NCI-H1092 (cell line): ENCODE results near the gene SDC1.
A peak's percentile ranks its signal among the peaks of the same experiment; 100 is the strongest.

Source experiments
- DNase-seq: peaks from one replicate; lab custom pipeline; 2025; lab: John Stamatoyannopoulos, UW

The SDC1 gene

GRCh38 chr2:20227894-20228505 is 3.1 kb upstream of the SDC1 start:
- DNase-seq, result no peak

GRCh38 chr2:20226152-20226545 is 1.2 kb upstream of the SDC1 start:
- no peak for DNase-seq

- peak; percentile 36 for DNase-seq
Measured at GRCh38 chr2:20225294-20226151, 593 bp upstream of the SDC1 start.

GRCh38 chr2:20224164-20224715 is 690 bp downstream of the SDC1 start:
- DNase-seq, result no peak

GRCh38 chr2:20223407-20224163 is 1.3 kb downstream of the SDC1 start:
- DNase-seq, result no peak

GRCh38 chr2:20222769-20223406 is 2.0 kb downstream of the SDC1 start:
- DNase-seq, result no peak

- DNase-seq, result no peak
Measured at GRCh38 chr2:20222014-20222768, 2.7 kb downstream of the SDC1 start.

- no peak for DNase-seq
Measured at GRCh38 chr2:20221555-20221973, 3.4 kb downstream of the SDC1 start.

GRCh38 chr2:20220806-20221554 is 4.0 kb downstream of the SDC1 start:
- DNase-seq, result no peak

GRCh38 chr2:20219763-20220380 is 5.1 kb downstream of the SDC1 start:
- no peak for DNase-seq

- no peak for DNase-seq
Measured at GRCh38 chr2:20218331-20219320, 6.3 kb downstream of the SDC1 start.

GRCh38 chr2:20217041-20217970 is 7.6 kb downstream of the SDC1 start:
- DNase-seq, result no peak

GRCh38 chr2:20216130-20217025 is 8.6 kb downstream of the SDC1 start:
- DNase-seq, result no peak

- DNase-seq, result no peak
Measured at GRCh38 chr2:20215183-20216040, 9.5 kb downstream of the SDC1 start.

- no peak for DNase-seq
Measured at GRCh38 chr2:20214566-20215182, 10.3 kb downstream of the SDC1 start.
